ENCODE results near the gene TIPARP. TPM values are rescaled to one million over a fixed set of nuclear protein-coding genes. Genes with fewer than 3 reads are reported as not detected.

The TIPARP gene
- total RNA-seq, 3 donors from 2014 or later, result 28.5 to 103 (median 45.1) TPM

DNA sequence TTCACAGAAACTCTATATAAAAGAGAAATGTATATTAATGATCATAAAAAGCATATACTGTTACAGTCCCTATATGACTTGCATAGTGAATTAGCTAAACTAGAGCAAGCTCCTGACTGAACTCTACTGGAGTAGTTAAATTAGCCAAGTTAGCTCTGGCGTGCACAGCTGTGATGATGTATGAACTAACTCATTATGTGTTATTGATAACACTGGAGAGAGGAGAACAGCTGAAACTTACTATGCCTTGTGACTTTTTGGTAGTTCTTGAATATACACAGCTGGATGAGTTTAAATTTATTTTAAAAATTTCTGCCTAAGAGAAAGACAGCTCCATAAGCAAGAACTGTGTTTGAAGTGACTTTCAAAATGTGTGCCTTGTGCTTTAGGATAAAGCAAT is 8.1 kb downstream of the TIPARP start:
- no peak for DNase-seq (ENCODE audit: low spot score in 2 of 2)
- H3K4me1 ChIP-seq, result peaks cover 0 to 10% of the 10 kb centered on the region in 2 donors
- H3K27ac ChIP-seq, result no peak overlapping the region
- intact Hi-C loops (cut with DNase I; ENCODE audit: low total_unique reads), result no loop called here
- no peaks in the 10 kb centered on the region for H3K9me3 ChIP-seq
- H3K4me3 ChIP-seq, result no peak overlapping the region
- no peaks in the 10 kb centered on the region for H3K27me3 ChIP-seq
- TF ChIP-seq POLR2AphosphoS5 (IDR thresholded peaks at IDR 0.05) (no peak), POLR2A (IDR thresholded peaks at IDR 0.05) (no peak)
- TF ChIP-seq, protein P1, sequence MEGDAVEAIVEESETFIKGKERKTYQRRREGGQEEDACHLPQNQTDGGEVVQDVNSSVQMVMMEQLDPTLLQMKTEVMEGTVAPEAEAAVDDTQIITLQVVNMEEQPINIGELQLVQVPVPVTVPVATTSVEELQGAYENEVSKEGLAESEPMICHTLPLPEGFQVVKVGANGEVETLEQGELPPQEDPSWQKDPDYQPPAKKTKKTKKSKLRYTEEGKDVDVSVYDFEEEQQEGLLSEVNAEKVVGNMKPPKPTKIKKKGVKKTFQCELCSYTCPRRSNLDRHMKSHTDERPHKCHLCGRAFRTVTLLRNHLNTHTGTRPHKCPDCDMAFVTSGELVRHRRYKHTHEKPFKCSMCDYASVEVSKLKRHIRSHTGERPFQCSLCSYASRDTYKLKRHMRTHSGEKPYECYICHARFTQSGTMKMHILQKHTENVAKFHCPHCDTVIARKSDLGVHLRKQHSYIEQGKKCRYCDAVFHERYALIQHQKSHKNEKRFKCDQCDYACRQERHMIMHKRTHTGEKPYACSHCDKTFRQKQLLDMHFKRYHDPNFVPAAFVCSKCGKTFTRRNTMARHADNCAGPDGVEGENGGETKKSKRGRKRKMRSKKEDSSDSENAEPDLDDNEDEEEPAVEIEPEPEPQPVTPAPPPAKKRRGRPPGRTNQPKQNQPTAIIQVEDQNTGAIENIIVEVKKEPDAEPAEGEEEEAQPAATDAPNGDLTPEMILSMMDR (IDR thresholded peaks at IDR 0.05), result no peak
- no peaks in the 10 kb centered on the region for H3K36me3 ChIP-seq

DNA sequence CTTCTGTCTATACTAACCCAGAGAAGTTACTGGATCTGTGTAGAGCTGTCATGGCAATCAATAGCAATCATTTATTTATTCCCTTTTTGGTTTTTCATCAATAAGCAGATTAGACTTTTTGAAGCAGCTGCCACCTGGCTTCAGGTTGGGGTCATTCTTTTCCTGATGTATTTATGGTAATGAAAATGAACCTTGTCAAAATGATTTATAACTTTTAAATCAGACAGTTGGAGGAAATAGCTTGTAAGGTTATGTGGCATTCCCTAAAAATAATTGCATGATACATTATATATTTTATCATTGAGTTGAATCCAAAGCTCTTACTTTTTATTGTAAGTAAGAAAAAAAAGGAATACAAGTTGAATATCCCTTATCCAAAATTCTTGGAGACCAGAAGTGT is 8.6 kb downstream of the TIPARP start:
- Histone ChIP-seq H3K4me3 (no peak overlapping the region), H3K27ac (no peak overlapping the region), H3K9me3 (no peaks in the 10 kb centered on the region), H3K4me1 (peaks cover 0 to 10% of the 10 kb centered on the region in 2 donors), H3K36me3 (no peaks in the 10 kb centered on the region), H3K27me3 (no peaks in the 10 kb centered on the region)
- intact Hi-C loops (cut with DNase I; ENCODE audit: low total_unique reads), result no loop called here
- no peak for TF ChIP-seq POLR2A (IDR thresholded peaks at IDR 0.05)
- TF ChIP-seq POLR2AphosphoS5 (IDR thresholded peaks at IDR 0.05), result no peak
- TF ChIP-seq, protein P1 (IDR thresholded peaks at IDR 0.05), result no peak
- no peak for DNase-seq (ENCODE audit: low spot score in 2 of 2)

DNA sequence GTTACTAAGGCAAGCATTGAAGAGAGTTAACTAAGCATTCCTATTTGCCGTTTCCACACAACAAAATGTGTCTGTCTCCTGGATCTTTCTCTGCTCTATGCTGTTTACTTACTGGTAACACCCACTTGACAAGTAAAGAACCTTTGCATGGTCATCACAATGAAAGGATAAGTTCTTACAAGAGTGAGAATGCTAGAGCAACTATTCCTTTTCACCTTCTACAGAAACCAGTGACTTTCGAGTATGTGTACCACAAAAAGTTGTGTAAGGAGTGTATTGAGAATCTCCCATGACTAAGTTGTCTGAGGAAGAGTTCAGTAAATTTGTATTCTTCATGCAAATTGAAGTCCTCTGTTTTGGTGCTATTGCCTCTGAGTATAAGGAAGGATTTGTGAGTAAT is 10.8 kb downstream of the TIPARP start:
- Histone ChIP-seq H3K9me3 (no peaks in the 10 kb centered on the region), H3K4me1 (peaks cover 0 to 10% of the 10 kb centered on the region in 2 donors), H3K27ac (no peak overlapping the region), H3K36me3 (no peaks in the 10 kb centered on the region), H3K4me3 (no peak overlapping the region), H3K27me3 (no peaks in the 10 kb centered on the region)
- intact Hi-C loops (cut with DNase I; ENCODE audit: low total_unique reads), result no loop called here
- no peak for DNase-seq (ENCODE audit: low spot score in 2 of 2)
- TF ChIP-seq POLR2AphosphoS5 (IDR thresholded peaks at IDR 0.05) (no peak), POLR2A (IDR thresholded peaks at IDR 0.05) (no peak)
- TF ChIP-seq, protein P1 (IDR thresholded peaks at IDR 0.05), result no peak

DNA sequence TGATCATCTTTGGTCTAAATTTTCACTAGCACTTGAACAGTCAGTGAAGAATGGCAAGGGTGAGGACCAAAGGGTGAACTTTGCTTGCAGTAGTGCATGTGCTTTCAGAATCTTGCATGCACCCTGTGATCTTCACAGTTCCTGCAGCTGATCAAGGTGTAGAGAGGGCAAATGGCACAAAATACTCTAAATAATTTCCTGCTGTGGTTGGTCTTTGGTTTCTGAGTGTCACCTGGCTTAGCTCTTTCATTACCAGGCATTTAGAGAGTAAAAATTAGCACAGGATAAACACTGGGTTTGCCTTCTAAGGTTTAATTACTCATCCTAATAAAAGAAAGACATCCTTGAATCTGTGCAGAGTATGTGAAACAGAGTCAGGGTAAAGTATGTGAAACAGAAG is 11.4 kb downstream of the TIPARP start:
- Histone ChIP-seq H3K4me1 (peaks cover 0 to 10% of the 10 kb centered on the region in 2 donors), H3K27me3 (no peaks in the 10 kb centered on the region), H3K36me3 (no peaks in the 10 kb centered on the region), H3K27ac (no peak overlapping the region), H3K4me3 (no peak overlapping the region), H3K9me3 (no peaks in the 10 kb centered on the region)
- TF ChIP-seq, protein P1 (IDR thresholded peaks at IDR 0.05), result no peak
- no peak for DNase-seq (ENCODE audit: low spot score in 2 of 2)
- intact Hi-C loops (cut with DNase I; ENCODE audit: low total_unique reads), result no loop called here

DNA sequence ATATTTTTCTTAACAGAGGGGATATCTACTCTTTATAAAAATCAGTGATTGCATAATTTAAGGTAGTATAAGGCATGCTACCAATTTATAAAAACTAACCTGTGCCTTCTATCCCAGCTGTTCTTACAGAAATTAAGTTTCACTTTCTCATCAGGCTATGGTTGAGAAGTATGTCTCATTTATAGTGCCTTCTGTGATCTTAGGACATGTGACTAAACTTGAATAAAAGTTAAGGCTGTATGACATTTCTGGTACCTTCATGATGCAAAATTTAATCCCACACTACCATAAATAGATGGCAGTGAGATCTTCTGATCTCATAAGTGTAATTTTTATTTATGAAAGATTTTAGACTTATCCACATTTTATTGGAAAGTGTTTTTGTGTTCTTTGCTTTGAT is 12.6 kb downstream of the TIPARP start:
- Histone ChIP-seq H3K4me1 (peaks cover 0 to 16% of the 10 kb centered on the region in 2 donors), H3K9me3 (no peaks in the 10 kb centered on the region), H3K4me3 (no peak overlapping the region), H3K36me3 (no peaks in the 10 kb centered on the region), H3K27ac (no peak overlapping the region), H3K27me3 (no peaks in the 10 kb centered on the region)
- no peak for DNase-seq (ENCODE audit: low spot score in 2 of 2)
- TF ChIP-seq POLR2AphosphoS5 (IDR thresholded peaks at IDR 0.05) (no peak), POLR2A (IDR thresholded peaks at IDR 0.05) (no peak)
- TF ChIP-seq, protein P1 (IDR thresholded peaks at IDR 0.05), result no peak
- intact Hi-C loops (cut with DNase I; ENCODE audit: low total_unique reads), result no loop called here
